Measurements from ENCODE around the gene FCF1. TPM values are rescaled to one million over a fixed set of nuclear protein-coding genes. Genes with fewer than 3 reads are reported as not detected.
"Not testable (repeated sequence)": the region's sequence is repeated elsewhere in the genome, so short reads cannot be mapped to it uniquely, and the experiment has no call there.

Gene FCF1
- total RNA-seq, 1 donor from 2014 or later: 10.0 TPM

DNA sequence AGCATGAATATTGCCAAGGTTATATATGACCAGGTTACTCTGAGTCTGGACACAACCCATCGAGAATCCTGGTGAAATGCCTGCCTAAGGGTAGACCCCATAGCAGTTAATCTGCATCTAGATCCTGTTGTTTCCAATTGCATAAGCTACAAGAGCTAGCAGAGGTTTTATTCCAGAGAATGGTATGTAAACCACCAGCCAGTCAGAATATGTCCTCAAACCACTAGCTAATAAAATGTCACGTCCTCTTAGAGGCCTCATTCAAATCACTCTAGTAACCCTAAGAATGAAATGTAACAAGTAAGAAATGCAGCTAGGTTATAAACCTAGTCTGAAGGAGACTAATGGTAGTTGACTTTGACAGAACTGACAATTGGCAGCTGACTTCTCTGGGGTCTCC lies 41.2 kb downstream of the FCF1 start:
- Histone ChIP-seq H3K4me3 (no peak overlapping the region), H3K36me3 (no peaks in the 10 kb centered on the region), H3K4me1 (no peaks in the 10 kb centered on the region), H3K27ac (no peak overlapping the region), H3K9me3 (peaks cover 0 to 7% of the 10 kb centered on the region in 2 donors), H3K27me3 (no peaks in the 10 kb centered on the region)
- TF ChIP-seq, protein P1, sequence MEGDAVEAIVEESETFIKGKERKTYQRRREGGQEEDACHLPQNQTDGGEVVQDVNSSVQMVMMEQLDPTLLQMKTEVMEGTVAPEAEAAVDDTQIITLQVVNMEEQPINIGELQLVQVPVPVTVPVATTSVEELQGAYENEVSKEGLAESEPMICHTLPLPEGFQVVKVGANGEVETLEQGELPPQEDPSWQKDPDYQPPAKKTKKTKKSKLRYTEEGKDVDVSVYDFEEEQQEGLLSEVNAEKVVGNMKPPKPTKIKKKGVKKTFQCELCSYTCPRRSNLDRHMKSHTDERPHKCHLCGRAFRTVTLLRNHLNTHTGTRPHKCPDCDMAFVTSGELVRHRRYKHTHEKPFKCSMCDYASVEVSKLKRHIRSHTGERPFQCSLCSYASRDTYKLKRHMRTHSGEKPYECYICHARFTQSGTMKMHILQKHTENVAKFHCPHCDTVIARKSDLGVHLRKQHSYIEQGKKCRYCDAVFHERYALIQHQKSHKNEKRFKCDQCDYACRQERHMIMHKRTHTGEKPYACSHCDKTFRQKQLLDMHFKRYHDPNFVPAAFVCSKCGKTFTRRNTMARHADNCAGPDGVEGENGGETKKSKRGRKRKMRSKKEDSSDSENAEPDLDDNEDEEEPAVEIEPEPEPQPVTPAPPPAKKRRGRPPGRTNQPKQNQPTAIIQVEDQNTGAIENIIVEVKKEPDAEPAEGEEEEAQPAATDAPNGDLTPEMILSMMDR (IDR thresholded peaks at IDR 0.05): no peak
- DNase-seq (ENCODE audit: low spot score in 2 of 2): no peak
- intact Hi-C loops (cut with DNase I): no loop called here

DNA sequence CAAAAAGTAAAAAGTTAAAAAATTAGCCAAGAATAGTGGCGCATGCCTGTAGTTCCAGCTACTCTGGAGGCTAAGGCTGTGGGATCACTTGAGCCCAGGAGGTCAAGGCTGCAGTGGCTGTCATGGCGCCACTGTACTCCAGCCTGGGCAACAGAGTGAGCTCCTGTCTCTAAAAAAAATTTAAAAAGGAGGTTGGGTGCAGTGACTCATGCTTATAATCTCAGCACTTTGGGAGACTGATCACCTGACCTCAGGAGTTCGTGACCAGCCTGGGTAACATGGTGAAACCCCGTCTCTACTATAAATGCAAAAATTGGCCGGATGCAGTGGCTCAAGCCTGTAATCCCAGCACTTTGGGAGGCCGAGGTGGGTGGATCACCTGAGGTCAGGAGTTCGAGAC lies 42.0 kb downstream of the FCF1 start:
- no peaks in the 10 kb centered on the region for H3K27me3 ChIP-seq
- TF ChIP-seq, protein P1 (IDR thresholded peaks at IDR 0.05): no peak
- peaks cover 0 to 7% of the 10 kb centered on the region in 2 donors for H3K9me3 ChIP-seq
- no peaks in the 10 kb centered on the region for H3K36me3 ChIP-seq
- intact Hi-C loops (cut with DNase I): no loop called here
- H3K27ac ChIP-seq: no peak overlapping the region
- DNase-seq (ENCODE audit: low spot score in 2 of 2): no peak
- H3K4me1 ChIP-seq: no peaks in the 10 kb centered on the region
- H3K4me3 ChIP-seq: no peak overlapping the region

DNA sequence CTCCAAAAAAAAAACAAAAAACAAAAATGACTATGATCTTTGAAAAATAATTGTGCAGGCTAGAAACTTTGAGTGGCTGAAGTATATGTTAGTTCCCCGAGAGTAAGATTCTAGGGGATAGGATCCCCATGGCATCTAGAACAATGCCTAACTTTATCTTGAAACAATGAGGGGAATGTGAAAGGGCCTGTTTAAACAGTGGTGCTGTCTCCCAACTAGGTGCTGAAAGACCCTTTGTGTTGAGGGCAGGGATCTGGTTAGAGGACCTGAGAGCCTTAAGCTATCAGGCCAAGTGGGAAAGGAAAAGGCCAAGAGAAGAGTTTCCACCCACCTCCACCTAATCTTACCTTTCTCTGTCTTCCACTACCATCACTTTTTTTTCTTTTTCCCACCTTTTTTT lies 43.4 kb downstream of the FCF1 start:
- Histone ChIP-seq H3K4me1 (no peaks in the 10 kb centered on the region), H3K4me3 (no peak overlapping the region), H3K27ac (no peak overlapping the region), H3K9me3 (peaks cover 0 to 7% of the 10 kb centered on the region in 2 donors), H3K36me3 (no peaks in the 10 kb centered on the region), H3K27me3 (no peaks in the 10 kb centered on the region)
- TF ChIP-seq, protein P1 (IDR thresholded peaks at IDR 0.05): no peak
- intact Hi-C loops (cut with DNase I): no loop called here
- DNase-seq (ENCODE audit: low spot score in 2 of 2): no peak

DNA sequence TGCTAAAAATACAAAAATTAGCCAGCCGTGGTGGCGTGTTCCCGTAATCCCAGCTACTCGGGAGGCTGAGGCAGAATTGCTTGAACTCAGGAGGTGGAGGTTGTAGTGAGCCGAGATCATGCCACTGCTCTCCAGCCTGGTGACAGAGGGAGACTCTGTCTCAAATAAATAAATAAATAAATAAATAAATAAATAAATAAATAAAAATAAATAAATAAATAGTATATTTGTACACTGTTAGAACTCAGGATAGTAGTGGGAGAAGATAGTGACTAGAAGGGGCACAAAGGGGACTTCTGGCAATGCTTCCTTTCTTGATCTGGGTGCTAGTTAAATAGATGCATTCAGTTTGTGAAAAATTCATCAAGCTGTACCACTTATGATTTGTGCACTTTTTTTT lies 45.6 kb downstream of the FCF1 start:
- H3K36me3 ChIP-seq; H3K4me1 ChIP-seq; DNase-seq (ENCODE audit: low spot score in 2 of 2); H3K27ac ChIP-seq; H3K4me3 ChIP-seq; H3K27me3 ChIP-seq; intact Hi-C loops (cut with DNase I); H3K9me3 ChIP-seq: not testable (repeated sequence)

DNA sequence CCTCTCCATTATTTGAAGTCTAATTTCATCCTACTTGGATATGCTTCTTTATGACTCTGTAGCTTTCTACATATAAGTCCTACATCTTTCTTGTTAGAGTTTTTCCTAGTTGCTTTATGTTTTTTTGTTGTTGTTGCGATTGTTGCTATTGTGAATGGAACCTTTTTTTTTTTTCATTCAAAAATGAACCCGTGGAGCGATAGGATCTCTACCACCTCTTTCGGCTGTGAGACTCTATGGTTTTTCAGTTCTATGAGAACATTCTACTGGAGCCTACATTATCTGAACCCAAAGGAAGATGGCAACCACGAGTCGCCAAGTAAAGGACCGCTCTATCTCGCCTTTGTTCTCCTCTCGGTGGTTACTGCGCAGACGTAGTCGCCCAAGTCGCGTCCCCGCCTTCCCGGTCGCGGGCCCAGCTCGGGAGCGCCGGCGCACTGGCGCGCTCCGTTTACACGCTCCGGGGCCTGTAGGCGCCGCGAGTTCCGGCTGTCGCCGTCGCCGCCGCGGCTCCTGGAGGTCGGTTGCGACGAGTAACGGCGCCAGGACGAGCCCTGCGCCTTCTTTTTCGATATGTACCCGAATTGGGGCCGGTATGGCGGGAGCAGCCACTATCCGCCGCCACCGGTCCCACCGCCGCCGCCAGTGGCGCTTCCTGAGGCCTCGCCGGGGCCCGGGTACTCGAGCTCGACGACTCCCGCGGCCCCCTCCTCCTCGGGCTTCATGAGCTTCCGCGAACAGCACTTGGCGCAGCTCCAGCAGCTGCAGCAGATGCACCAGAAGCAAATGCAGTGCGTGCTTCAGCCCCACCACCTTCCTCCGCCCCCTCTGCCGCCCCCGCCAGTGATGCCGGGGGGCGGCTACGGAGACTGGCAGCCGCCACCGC lies 50.2 kb downstream of the FCF1 start, which contains the start of gene YLPM1:
TSS of gene YLPM1 (plus strand) at position 400 of the 886 bp plus-strand sequence. CDS start at position 574, 174 bp downstream.
- intact Hi-C loops (cut with DNase I): loop anchor here (2.0 kb wide), 2 partner anchors 50 to 152 kb away; partner anchors contain the start of genes AREL1 and FCF1
- H3K9me3 ChIP-seq: no peaks in the 10 kb centered on the region
- DNase-seq (ENCODE audit: low spot score in 2 of 2): peak; percentile 66 to 96
- H3K4me1 ChIP-seq: peaks cover 0 to 10% of the 10 kb centered on the region in 2 donors
- H3K36me3 ChIP-seq: no peaks in the 10 kb centered on the region
- H3K4me3 ChIP-seq: peak within 1 kb of the TSS; percentile 73 to 100
- TF ChIP-seq, protein P1 (IDR thresholded peaks at IDR 0.05): peak; percentile 30 to 61 (median 50)
- H3K27me3 ChIP-seq: no peaks in the 10 kb centered on the region
- H3K27ac ChIP-seq: peak within 1 kb of the TSS; percentile 70 to 94
